CD14-positive monocyte (primary cell): ENCODE data around the gene PDE7B. TPM values are rescaled to one million over a fixed set of nuclear protein-coding genes. Genes with fewer than 3 reads are reported as not detected.

Experiments used
- DNase-seq, 3 donors: peaks; one replicate each; pipeline ENCODE4 v3.0.0-alpha.2; 2011 to 2022
- H2AFZ ChIP-seq: 2 replicates; pipeline ENCODE4 v1.6.0; 2012; ENCODE audit warnings: mild to moderate bottlenecking, low read depth, low read length, inconsistent platforms; ENCODE audit not compliant: insufficient read depth, poor library complexity, severe bottlenecking
- H3K27ac ChIP-seq, 2 donors: 1 replicate in 1 of 2; 2 replicates in 1 of 2; pipeline ENCODE4 v1.5.1; 2012 to 2013; ENCODE audit warnings: low read length in 2 of 2, control low read depth in 1 of 2, inconsistent platforms in 1 of 2, low read depth in 1 of 2, mild to moderate bottlenecking in 1 of 2
- H3K27me3 ChIP-seq, 2 donors: one replicate each; pipeline versions ENCODE4 v1.6.0 to v1.6.1; 2011 to 2013; ENCODE audit warnings: low read length in 2 of 2; ENCODE audit not compliant: control insufficient read depth in 2 of 2, insufficient read depth in 2 of 2
- H3K36me3 ChIP-seq, 2 donors: replicated peaks in 1 of 2; 1 replicate in 1 of 2; 2 replicates in 1 of 2; pipeline versions ENCODE4 v1.5.1 to v1.6.1; 2012 to 2013; ENCODE audit warnings: low read length in 2 of 2, control low read depth in 1 of 2, inconsistent platforms in 1 of 2, mild to moderate bottlenecking in 1 of 2; ENCODE audit not compliant: insufficient read depth in 2 of 2, control insufficient read depth in 1 of 2
- H3K4me1 ChIP-seq, 2 donors: 1 replicate in 1 of 2; 2 replicates in 1 of 2; pipeline versions ENCODE4 v1.5.1 to v1.6.1; 2012 to 2013; ENCODE audit warnings: low read length in 2 of 2, control low read depth in 1 of 2, inconsistent platforms in 1 of 2, mild to moderate bottlenecking in 1 of 2, moderate library complexity in 1 of 2; ENCODE audit not compliant: insufficient read depth in 2 of 2, control insufficient read depth in 1 of 2
- H3K4me2 ChIP-seq: replicated peaks from 2 replicates; pipeline ENCODE3; 2012; ENCODE audit warnings: low read length, moderate library complexity, mild to moderate bottlenecking; ENCODE audit not compliant: poor library complexity, severe bottlenecking; ENCODE audit errors: extremely low read depth
- H3K4me3 ChIP-seq, 3 experiments: fragments of 200-600 bp in 1 of 3; sonication (generic) in 1 of 3; replicated peaks in 1 of 3; 1 replicate in 2 of 3; 2 replicates in 1 of 3; pipeline ENCODE4 v1.5.1; 2011 to 2013; ENCODE audit warnings: low read length in 3 of 3, mild to moderate bottlenecking in 3 of 3, control low read depth in 2 of 3, low read depth in 2 of 3, inconsistent platforms in 1 of 3, moderate library complexity in 1 of 3
- H3K79me2 ChIP-seq: 2 replicates; pipeline ENCODE4 v1.6.0; 2012; ENCODE audit warnings: mild to moderate bottlenecking, control low read depth, inconsistent platforms, low read length, moderate library complexity; ENCODE audit not compliant: insufficient read depth
- H3K9ac ChIP-seq: 2 replicates; pipeline ENCODE4 v1.6.0; 2017; ENCODE audit warnings: low read length, mild to moderate bottlenecking; ENCODE audit not compliant: insufficient read depth, poor library complexity, severe bottlenecking
- H3K9me3 ChIP-seq, 2 donors: replicated peaks in 1 of 2; 1 replicate in 1 of 2; 2 replicates in 1 of 2; pipeline versions ENCODE4 v1.5.1 to v1.6.1; 2012 to 2013; ENCODE audit warnings: low read length in 2 of 2, control low read depth in 1 of 2; ENCODE audit not compliant: control insufficient read depth in 1 of 2, insufficient read depth in 1 of 2
- H4K20me1 ChIP-seq: 2 replicates; pipeline ENCODE4 v1.6.0; 2012; ENCODE audit warnings: mild to moderate bottlenecking, low read length, control low read depth, moderate library complexity; ENCODE audit not compliant: insufficient read depth
- H3K27ac Mint-ChIP-seq, 7 donors: one replicate each; pipeline ENCODE4 v1.8.0; 2020; ENCODE audit warnings: mild to moderate bottlenecking in 7 of 7, mixed read lengths in 7 of 7, moderate library complexity in 6 of 7, inconsistent platforms in 2 of 7
- H3K27me3 Mint-ChIP-seq, 3 donors: one replicate each; pipeline ENCODE4 v1.8.0; 2021 to 2022; ENCODE audit warnings: low read depth in 3 of 3, mild to moderate bottlenecking in 3 of 3, mixed read lengths in 3 of 3, moderate library complexity in 3 of 3, inconsistent platforms in 1 of 3
- H3K36me3 Mint-ChIP-seq, 2 donors: one replicate each; pipeline ENCODE4 v1.8.0; 2020; ENCODE audit warnings: mixed read lengths in 2 of 2, inconsistent platforms in 1 of 2, mild to moderate bottlenecking in 1 of 2
- H3K4me1 Mint-ChIP-seq: one replicate; pipeline ENCODE4 v1.8.0; 2020; ENCODE audit warnings: mild to moderate bottlenecking, mixed read lengths
- H3K4me3 Mint-ChIP-seq, 2 donors: one replicate each; pipeline ENCODE4 v1.8.0; 2020; ENCODE audit warnings: mild to moderate bottlenecking in 2 of 2, mixed read lengths in 2 of 2, moderate library complexity in 1 of 2
- H3K9me3 Mint-ChIP-seq, 7 donors: one replicate each; pipeline ENCODE4 v1.8.0; 2020 to 2022; ENCODE audit warnings: mixed read lengths in 7 of 7, mild to moderate bottlenecking in 6 of 7, moderate library complexity in 6 of 7, inconsistent platforms in 2 of 7
- WGBS: methylation state at CpG from one replicate; pipeline ENCODE4 v1.1.5; 2013; ENCODE audit warnings: missing lambda C conversion rate; ENCODE audit not compliant: insufficient coverage; 5-methylcytosine and 5-hydroxymethylcytosine counted together
- intact Hi-C, 2 donors: fragments of 100-400 bp; cut with micrococcal nuclease; formaldehyde crosslinking; loops; one replicate each; pipeline versions ENCODE4 v1.15.0 to v1.15.1; 2023
- polyA plus RNA-seq, 3 donors: library from polyadenylated mRNA; depleted of rRNA in 1 of 3; unstranded in 2 of 3; stranded (reverse) in 1 of 3; fragments of 300-500 nt in 2 of 3; fragments of >200 nt in 1 of 3; fragmentation: Illumina TruSeq in 2 of 3; gene quantifications; 1 replicate in 2 of 3; 2 replicates in 1 of 3; pipeline ENCODE4 v1.2.3, GENCODE V29; 2012 to 2021
- TF ChIP-seq, protein P1 (sequence below): fragments of 200-600 bp; IDR thresholded peaks from one replicate; pipeline ENCODE4 v1.8.0; 2022; ENCODE audit warnings: antibody characterized with exemption, mild to moderate bottlenecking

Gene PDE7B
- polyA plus RNA-seq, 3 donors: 0.37 to 1.1 (median 0.89) TPM

DNA sequence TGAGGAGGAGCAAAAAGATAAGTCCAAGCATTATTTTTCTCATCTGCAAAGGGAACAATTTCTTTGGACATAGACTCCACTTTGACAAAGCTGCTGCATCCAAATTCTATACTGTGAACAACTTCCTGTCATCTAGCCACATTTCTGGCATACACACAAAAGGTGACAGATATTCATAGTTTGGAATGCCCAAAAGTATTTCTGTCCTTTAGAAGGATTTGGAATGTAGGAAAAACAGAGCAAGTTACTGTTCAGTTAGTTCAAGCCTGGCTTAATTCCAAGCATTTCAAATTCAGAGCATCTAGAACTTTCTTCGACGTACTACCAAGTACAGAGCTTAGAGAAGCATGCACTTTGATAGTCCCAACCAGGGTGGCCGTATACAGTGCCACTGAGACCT lies 134.0 kb downstream of the PDE7B start:
- H3K79me2 ChIP-seq: no peaks in the 10 kb centered on the region
- no peaks in the 10 kb centered on the region for H3K27me3 Mint-ChIP-seq
- H3K36me3 Mint-ChIP-seq: no peaks in the 10 kb centered on the region
- H3K36me3 ChIP-seq: no peaks in the 10 kb centered on the region
- H3K27me3 ChIP-seq: no peaks in the 10 kb centered on the region
- no peaks in the 10 kb centered on the region for H4K20me1 ChIP-seq
- peaks cover 4% of the 10 kb centered on the region in 2 donors for H3K4me1 ChIP-seq
- no peaks in the 10 kb centered on the region for H3K9me3 ChIP-seq
- intact Hi-C loops: no loop called here
- no peak overlapping the region for H2AFZ ChIP-seq
- no peak overlapping the region for H3K4me3 Mint-ChIP-seq
- TF ChIP-seq, protein P1, sequence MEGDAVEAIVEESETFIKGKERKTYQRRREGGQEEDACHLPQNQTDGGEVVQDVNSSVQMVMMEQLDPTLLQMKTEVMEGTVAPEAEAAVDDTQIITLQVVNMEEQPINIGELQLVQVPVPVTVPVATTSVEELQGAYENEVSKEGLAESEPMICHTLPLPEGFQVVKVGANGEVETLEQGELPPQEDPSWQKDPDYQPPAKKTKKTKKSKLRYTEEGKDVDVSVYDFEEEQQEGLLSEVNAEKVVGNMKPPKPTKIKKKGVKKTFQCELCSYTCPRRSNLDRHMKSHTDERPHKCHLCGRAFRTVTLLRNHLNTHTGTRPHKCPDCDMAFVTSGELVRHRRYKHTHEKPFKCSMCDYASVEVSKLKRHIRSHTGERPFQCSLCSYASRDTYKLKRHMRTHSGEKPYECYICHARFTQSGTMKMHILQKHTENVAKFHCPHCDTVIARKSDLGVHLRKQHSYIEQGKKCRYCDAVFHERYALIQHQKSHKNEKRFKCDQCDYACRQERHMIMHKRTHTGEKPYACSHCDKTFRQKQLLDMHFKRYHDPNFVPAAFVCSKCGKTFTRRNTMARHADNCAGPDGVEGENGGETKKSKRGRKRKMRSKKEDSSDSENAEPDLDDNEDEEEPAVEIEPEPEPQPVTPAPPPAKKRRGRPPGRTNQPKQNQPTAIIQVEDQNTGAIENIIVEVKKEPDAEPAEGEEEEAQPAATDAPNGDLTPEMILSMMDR: no peak
- H3K9me3 Mint-ChIP-seq: peaks cover 0 to under 1% (median 0%) of the 10 kb centered on the region in 7 donors
- no peak overlapping the region for H3K27ac Mint-ChIP-seq
- no peak overlapping the region for H3K9ac ChIP-seq
- H3K4me2 ChIP-seq: no peak overlapping the region
- no peak overlapping the region for H3K27ac ChIP-seq
- 97% methylated on average over 3 of the region's 3 CpGs for WGBS
- H3K4me1 Mint-ChIP-seq: peaks cover 5% of the 10 kb centered on the region
- no peak for DNase-seq
- no peak overlapping the region for H3K4me3 ChIP-seq

DNA sequence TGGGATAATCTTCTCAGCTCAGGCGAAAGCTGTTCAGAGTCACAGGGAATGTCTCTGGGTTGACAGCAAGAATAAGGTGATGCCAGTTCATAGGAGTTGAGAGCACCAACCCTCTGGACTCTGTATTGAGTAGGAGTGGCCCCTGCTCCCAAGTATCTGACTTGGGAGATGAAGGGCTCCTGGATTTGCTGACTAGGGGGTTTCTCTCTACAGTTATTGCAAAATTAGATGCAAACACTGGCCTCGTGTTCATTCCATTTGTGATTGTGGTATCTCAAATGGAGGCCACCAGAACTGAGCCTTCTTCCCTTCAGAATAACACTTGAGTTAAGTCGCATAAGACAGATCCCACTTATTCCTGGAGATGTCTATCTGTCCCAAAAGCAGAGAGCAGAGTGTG lies 135.7 kb downstream of the PDE7B start:
- Mint-ChIP-seq H3K36me3 (no peaks in the 10 kb centered on the region), H3K27me3 (no peaks in the 10 kb centered on the region), H3K4me3 (no peak overlapping the region), H3K9me3 (no peaks in the 10 kb centered on the region), H3K27ac (no peak overlapping the region), H3K4me1 (peaks cover 11% of the 10 kb centered on the region)
- peaks cover 9% of the 10 kb centered on the region in 2 donors for H3K4me1 ChIP-seq
- no peaks in the 10 kb centered on the region for H3K79me2 ChIP-seq
- WGBS: 100% methylated on average over 1 of the region's 3 CpGs
- no peak for DNase-seq
- H3K9me3 ChIP-seq: no peaks in the 10 kb centered on the region
- intact Hi-C loops: no loop called here
- no peaks in the 10 kb centered on the region for H3K36me3 ChIP-seq
- no peak overlapping the region for H3K27ac ChIP-seq
- no peaks in the 10 kb centered on the region for H4K20me1 ChIP-seq
- no peaks in the 10 kb centered on the region for H3K27me3 ChIP-seq
- H3K4me3 ChIP-seq: no peak overlapping the region
- H3K9ac ChIP-seq: no peak overlapping the region
- TF ChIP-seq, protein P1: no peak
- no peak overlapping the region for H3K4me2 ChIP-seq
- no peak overlapping the region for H2AFZ ChIP-seq
